KOPT-K1 (cell line): ENCODE data around the gene ATP8B1.
"Not testable (repeated sequence)": the region's sequence is repeated elsewhere in the genome, so short reads cannot be mapped to it uniquely, and the experiment has no call there.

Experiments
- H3K27ac ChIP-seq: fragments of 200-600 bp; sonication (generic); 2 replicates; pipeline ENCODE4 v1.5.1; 2016; ENCODE audit warnings: antibody characterized with exemption, mild to moderate bottlenecking, low read depth, low read length; ENCODE audit not compliant: poor library complexity, severe bottlenecking
- H3K36me3 ChIP-seq: fragments of 200-600 bp; sonication (generic); 2 replicates; pipeline ENCODE4 v1.5.1; 2017; ENCODE audit warnings: antibody characterized with exemption, mild to moderate bottlenecking, low read length, moderate library complexity; ENCODE audit not compliant: insufficient read depth
- H3K9me3 ChIP-seq: fragments of 200-600 bp; sonication (generic); 2 replicates; pipeline ENCODE4 v1.5.1; 2017; ENCODE audit warnings: antibody characterized with exemption, low read length, mild to moderate bottlenecking; ENCODE audit not compliant: insufficient read depth, poor library complexity, severe bottlenecking

ATP8B1 gene

GRCh38 chr18:57832730-57833129 lies 29.6 kb upstream of the ATP8B1 start:
- Histone ChIP-seq H3K36me3 (no peaks in the 10 kb centered on the region), H3K9me3 (peaks cover 7% of the 10 kb centered on the region), H3K27ac (peak overlapping the region; percentile 39)

GRCh38 chr18:57831597-57832377 lies 28.7 kb upstream of the ATP8B1 start:
- no peaks in the 10 kb centered on the region for H3K36me3 ChIP-seq

GRCh38 chr18:57827646-57828045 lies 24.5 kb upstream of the ATP8B1 start:
- Histone ChIP-seq H3K36me3 (no peaks in the 10 kb centered on the region), H3K9me3 (peaks cover 7% of the 10 kb centered on the region), H3K27ac (no peak overlapping the region)

More at GRCh38 chr18:57831597-57832377, 28.7 kb upstream of the ATP8B1 start:
- no peak overlapping the region for H3K27ac ChIP-seq
- H3K9me3 ChIP-seq = peaks cover 7% of the 10 kb centered on the region

- H3K27ac ChIP-seq = no peak overlapping the region
- H3K36me3 ChIP-seq = no peaks in the 10 kb centered on the region
- H3K9me3 ChIP-seq = no peaks in the 10 kb centered on the region
Observed at GRCh38 chr18:57826252-57826651, 23.1 kb upstream of the ATP8B1 start.

- not testable (repeated sequence) for H3K27ac ChIP-seq, H3K36me3 ChIP-seq, H3K9me3 ChIP-seq
Observed at GRCh38 chr18:57820583-57820982, 17.5 kb upstream of the ATP8B1 start.

- H3K9me3 ChIP-seq = no peaks in the 10 kb centered on the region
- H3K27ac ChIP-seq = no peak overlapping the region
- H3K36me3 ChIP-seq = no peaks in the 10 kb centered on the region
Observed at GRCh38 chr18:57819671-57820460, 16.8 kb upstream of the ATP8B1 start.

GRCh38 chr18:57819119-57819518 lies 16.0 kb upstream of the ATP8B1 start:
- H3K36me3 ChIP-seq = no peaks in the 10 kb centered on the region
- no peaks in the 10 kb centered on the region for H3K9me3 ChIP-seq
- no peak overlapping the region for H3K27ac ChIP-seq

- Histone ChIP-seq H3K27ac (no peak overlapping the region), H3K9me3 (peaks cover 20% of the 10 kb centered on the region), H3K36me3 (no peaks in the 10 kb centered on the region)
Observed at GRCh38 chr18:57816208-57816954, 13.3 kb upstream of the ATP8B1 start.

GRCh38 chr18:57814555-57814954 lies 11.4 kb upstream of the ATP8B1 start:
- Histone ChIP-seq H3K9me3 (peaks cover 20% of the 10 kb centered on the region), H3K27ac (no peak overlapping the region), H3K36me3 (no peaks in the 10 kb centered on the region)

GRCh38 chr18:57813245-57813644 lies 10.1 kb upstream of the ATP8B1 start:
- peaks cover 20% of the 10 kb centered on the region for H3K9me3 ChIP-seq
- H3K27ac ChIP-seq = no peak overlapping the region
- no peaks in the 10 kb centered on the region for H3K36me3 ChIP-seq

GRCh38 chr18:57812126-57812477 lies 9.0 kb upstream of the ATP8B1 start:
- Histone ChIP-seq H3K36me3 (no peaks in the 10 kb centered on the region), H3K9me3 (peaks cover 20% of the 10 kb centered on the region), H3K27ac (no peak overlapping the region)

- no peak overlapping the region for H3K27ac ChIP-seq
- peaks cover 20% of the 10 kb centered on the region for H3K9me3 ChIP-seq
- H3K36me3 ChIP-seq = no peaks in the 10 kb centered on the region
Observed at GRCh38 chr18:57811477-57812125, 8.5 kb upstream of the ATP8B1 start.

GRCh38 chr18:57809190-57809589 lies 6.1 kb upstream of the ATP8B1 start:
- no peak overlapping the region for H3K27ac ChIP-seq
- H3K36me3 ChIP-seq = no peaks in the 10 kb centered on the region
- peaks cover 20% of the 10 kb centered on the region for H3K9me3 ChIP-seq

GRCh38 chr18:57807336-57808117 lies 4.4 kb upstream of the ATP8B1 start:
- H3K9me3 ChIP-seq = peaks cover 9% of the 10 kb centered on the region
- H3K27ac ChIP-seq = no peak overlapping the region
- no peaks in the 10 kb centered on the region for H3K36me3 ChIP-seq
